GM18502 (cell line): Measurements from ENCODE around the gene RAD51.

Source experiments
- ATAC-seq: cut with Tn5 transposase; IDR thresholded peaks from one replicate; pipeline ENCODE4 v1.9.1; 2021; ENCODE audit warnings: mild to moderate bottlenecking; ENCODE audit not compliant: unreplicated experiment, poor library complexity

RAD51 gene

DNA sequence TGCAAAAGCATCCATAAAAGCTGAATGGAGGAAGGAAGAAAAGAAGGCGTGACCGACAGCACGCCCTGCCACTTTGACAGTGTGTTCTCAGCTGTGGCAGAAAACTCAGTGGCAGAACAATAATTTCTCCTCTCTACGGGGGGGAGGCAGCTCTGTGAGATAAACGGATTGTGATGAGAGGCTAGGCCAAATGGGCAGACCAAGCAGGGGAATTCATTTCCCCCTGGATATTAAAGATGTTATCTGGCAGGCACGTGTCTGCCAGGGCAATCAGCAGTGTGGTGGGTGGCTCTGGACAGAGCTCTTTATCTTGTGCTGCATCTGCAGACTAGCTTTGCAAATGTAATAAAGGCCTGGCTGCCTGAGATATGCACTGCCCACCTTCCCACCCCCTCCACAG lies 62.0 kb downstream of the RAD51 start:
- ATAC-seq: no peak

DNA sequence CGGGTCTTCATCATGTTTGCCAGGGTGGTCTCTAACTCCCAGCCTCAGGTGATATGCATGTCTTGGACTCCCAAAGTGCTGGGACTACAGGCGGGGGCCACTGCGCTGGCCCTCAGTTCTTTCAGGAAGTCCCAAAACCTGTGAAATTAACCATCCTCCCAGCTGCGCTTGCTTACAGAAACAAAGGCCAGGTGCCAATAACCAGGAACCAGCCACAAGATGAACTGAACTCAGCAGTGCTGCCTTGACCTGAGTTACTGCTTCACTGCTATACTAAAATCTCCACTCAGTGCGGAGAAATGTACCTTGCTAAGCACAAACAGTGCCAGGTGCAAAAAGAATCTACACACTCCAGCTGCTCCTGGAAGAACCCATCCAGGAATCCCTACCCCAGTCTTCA lies 65.0 kb downstream of the RAD51 start:
- no peak for ATAC-seq

DNA sequence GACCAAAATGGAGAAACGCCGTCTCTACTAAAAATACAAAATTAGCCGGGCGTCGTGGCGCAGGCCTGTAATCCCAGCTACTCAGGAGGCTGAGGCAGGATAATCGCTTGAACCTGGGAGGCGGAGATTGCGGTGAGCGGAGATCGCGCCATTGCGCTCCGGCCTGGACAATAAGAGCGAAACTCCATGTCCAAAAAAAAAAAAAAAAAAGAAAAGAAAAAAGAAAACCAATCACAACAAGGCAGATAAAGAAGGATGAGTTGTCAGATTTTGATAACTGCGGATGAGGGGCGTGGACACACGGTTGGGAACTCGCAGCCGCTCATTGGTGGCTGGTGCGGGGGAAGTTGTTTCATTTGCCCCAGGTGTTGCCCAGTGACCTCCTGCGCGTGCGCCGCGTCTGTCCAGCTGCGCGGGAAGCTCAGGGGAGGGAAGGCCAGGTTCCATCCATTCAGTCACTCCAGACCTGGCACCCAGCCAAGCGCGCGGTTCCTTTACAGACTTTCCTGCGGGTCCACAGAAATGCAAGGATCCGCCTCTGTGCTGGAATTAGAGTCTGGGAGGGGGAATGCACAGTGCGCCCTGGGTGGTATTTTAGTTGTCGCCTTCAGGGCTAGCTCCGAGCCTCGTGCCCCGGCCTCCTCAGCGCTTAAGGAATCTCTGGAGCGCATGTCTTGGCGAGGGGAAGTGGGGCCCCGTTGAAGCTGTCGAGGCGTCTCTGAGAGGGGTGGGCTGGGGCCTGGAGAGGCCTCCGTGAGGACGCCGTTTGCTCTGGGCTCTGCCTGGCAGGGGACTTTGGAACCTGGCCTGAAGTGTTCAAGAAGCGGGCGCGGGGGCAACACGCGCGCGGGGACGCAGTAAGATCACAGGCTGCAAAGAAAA lies 68.2 kb downstream of the RAD51 start:
- ATAC-seq: no peak

- ATAC-seq: peak; percentile 46
These were observed 69.0 kb downstream of the RAD51 start, which contains the start of gene GCHFR for GRCh38 chr15:40763801-40764628. TSS of gene GCHFR (plus strand) at chr15:40764068. CDS start at chr15:40764181, 113 bp downstream.

- no peak for ATAC-seq
These were observed 69.7 kb downstream of the RAD51 start for GRCh38 chr15:40764629-40765103.

DNA sequence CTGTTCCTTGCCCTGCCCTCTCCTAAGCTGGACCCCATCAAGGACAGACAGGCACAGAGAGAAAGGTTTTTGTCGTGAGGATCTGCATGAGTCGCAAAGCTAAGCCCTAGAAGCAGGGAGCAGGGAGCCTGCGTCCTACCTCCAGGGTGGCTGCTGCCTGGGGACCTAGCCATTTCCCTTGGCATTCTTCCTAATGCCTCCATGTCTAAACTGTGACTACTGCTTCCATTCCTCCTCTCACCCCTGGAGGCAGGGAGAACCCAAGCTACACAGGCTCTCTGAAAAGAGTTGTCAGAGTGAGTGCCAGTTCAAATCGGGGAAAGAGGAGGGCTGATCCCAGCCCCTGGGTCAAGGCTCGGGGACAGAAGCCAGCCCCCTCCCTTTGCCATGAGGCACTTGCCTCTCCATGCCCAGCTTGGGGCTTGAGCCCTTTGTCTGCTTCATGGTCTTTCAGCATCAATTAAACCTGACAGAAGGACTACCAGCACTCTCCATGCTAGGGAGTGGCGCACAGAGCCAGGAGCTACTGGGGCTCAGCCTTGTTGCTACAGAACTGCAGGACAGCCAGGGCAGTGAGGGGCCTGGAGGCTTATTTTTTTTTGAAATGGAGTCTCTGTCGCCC lies 71.3 kb downstream of the RAD51 start:
- no peak for ATAC-seq

DNA sequence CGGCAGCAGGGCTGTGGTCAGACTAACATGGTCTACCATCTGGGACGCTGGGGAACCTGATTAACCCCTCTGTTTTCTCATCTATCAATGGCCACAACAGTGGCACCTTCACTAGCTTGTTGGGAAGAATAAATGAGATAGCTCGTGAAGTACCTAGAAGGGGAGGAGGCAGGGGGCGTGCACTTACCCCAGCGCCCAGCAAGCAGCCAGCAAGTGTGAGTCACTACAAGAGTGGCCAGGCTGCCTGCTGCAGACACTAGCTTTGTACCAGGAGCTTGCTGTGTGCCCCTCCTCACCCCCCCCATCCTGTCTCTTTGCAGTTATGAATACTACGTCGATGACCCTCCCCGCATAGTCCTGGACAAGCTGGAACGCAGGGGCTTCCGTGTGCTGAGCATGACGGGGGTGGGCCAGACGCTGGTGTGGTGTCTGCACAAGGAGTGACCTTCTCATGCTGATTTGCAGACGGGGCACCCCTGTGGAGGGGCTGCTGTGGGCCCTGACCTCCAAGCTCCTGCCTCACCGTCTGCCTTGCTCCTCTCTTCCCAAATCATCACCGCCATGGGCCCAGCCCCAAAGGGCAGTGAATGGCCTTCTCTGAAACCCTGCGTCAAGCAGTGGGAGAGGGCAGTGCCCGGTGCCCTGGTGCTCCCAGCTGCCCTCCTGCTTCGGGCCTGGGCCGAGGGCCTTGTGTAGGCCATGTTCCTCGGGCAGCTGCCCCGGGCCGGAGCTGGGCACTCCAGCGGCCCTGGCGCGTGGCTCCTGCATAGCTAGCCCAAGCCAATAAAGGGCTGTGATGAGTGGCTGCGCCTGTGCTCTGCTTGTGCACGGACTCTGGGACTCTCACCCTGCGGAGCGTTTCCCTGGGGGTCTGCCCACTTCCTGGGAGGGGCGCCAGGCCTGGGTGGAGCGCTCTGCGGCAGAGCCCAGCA lies 72.2 kb downstream of the RAD51 start:
- ATAC-seq: no peak

- ATAC-seq: no peak
These were observed 73.0 kb downstream of the RAD51 start for GRCh38 chr15:40767838-40768500.

GRCh38 chr15:40768521-40769273 lies 73.7 kb downstream of the RAD51 start:
- peak; percentile 10 for ATAC-seq

DNA sequence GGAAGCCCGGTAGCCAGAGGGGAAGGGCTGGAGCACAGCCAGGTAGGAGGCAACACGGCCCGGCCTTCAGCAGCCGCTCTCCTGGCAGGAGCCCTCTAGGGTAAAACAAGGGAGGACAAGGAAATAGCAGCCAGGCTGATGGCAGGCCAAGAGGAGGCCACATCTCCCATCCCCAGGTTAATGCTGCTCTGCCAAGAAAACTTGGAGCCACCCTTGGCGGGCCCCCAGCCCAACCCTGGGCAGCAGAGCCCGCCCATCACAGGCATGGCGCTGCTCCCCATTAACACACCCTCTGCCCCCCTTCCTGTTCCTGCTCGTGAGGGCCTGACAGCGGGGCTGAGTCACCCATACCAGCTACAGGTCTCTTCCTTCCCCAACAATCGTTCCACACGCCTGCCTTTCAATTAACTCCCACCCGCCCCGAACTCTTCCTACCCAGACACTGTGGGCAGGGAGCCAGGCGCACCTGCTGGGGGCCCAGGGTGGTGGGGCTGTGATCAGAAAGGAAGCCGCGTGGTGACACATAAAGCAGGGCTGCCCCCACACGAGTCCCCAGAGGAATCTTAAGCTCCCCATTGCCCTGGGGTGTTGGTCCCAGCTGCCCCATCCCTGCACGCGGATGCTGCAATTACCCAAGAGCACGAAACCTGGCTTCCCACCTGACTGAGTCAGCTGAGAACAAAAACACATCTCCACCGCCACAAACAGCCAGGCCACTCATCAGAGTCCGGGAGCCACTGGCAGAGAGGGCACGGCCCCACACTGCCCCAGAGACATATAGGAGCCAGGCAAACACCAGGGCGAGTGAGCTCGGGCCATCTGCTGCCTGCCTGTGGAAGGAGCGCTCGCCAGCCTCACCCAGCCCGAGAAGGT lies 74.5 kb downstream of the RAD51 start, which contains the start of gene C15orf62:
C15orf62 (plus strand) TSS at position 707 of the 873 bp plus-strand sequence. CDS start 516 bp downstream, outside the sequence.
- ATAC-seq: peak; percentile 46

DNA sequence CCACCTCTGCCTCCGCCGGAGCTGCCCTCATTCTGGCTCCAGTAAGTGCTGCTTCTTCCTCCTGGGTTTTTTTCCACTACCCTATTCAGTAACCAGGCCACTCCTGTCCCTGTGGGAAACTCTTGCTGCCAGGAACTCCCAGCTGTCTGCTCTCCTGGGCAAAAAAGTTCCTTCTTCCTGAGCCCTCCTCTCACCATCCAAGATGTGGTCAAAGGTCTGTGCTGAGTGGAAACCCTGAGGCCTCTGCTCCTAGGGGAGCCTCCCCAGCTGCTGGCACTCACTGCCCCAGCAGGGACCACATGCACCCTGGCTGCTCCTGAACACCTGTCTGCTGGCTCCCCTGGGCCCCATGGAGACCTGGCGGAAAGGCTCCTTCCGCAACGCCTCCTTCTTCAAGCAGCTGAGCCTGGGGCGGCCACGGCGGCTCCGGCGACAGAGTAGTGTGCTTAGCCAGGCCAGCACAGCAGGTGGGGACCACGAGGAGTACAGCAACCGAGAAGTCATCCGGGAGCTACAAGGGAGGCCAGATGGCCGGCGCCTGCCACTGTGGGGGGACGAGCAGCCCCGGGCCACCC lies 75.3 kb downstream of the RAD51 start:
- ATAC-seq: no peak

GRCh38 chr15:40771242-40771641 lies 76.3 kb downstream of the RAD51 start:
- ATAC-seq: no peak

- ATAC-seq: no peak
These were observed 77.0 kb downstream of the RAD51 start for GRCh38 chr15:40772014-40772413.

- ATAC-seq: no peak
These were observed 78.5 kb downstream of the RAD51 start for GRCh38 chr15:40773496-40773895.

- ATAC-seq: no peak
These were observed 78.9 kb downstream of the RAD51 start for GRCh38 chr15:40773902-40774301.

- ATAC-seq: no peak
These were observed 80.0 kb downstream of the RAD51 start for GRCh38 chr15:40775007-40775406.
